RWPE1 (cell line): ENCODE data around the gene SACS.
"Not testable (repeated sequence)": the region's sequence is repeated elsewhere in the genome, so short reads cannot be mapped to it uniquely, and the experiment has no call there.

Experiments
- CTCF ChIA-PET: fragments of 350-600 bp; sonication (Branson Sonifier 250); formaldehyde crosslinking; extraction: SDS; loops from one replicate; lab custom pipeline; 2021; lab: Yijun Ruan, JAX
- POLR2A ChIA-PET: fragments of 400-600 bp; formaldehyde crosslinking; extraction: SDS; loops from one replicate; lab custom pipeline; 2020; ENCODE audit warnings: antibody characterized with exemption; ENCODE audit not compliant: low non-redundant PET; lab: Yijun Ruan, JAX
- DNase-seq: peaks from one replicate; pipeline ENCODE4 v3.0.0; 2012; ENCODE audit warnings: low spot score
- H3K27ac ChIP-seq: fragments of 450-650 bp; 2 replicates; pipeline ENCODE4 v1.5.1; 2017
- CTCF ChIP-seq: fragments of 450-650 bp; conservative IDR thresholded peaks from 2 replicates; pipeline ENCODE4 v1.5.1; 2017; ENCODE audit warnings: low read depth, mild to moderate bottlenecking

The SACS gene

GRCh38 chr13:23449398-23450162, 16.1 kb upstream of the SACS start:
- no peak overlapping the region for H3K27ac ChIP-seq
- DNase-seq: no peak
- TF ChIP-seq CTCF: no peak
- ChIA-PET CTCF (no interaction called here), POLR2A (interaction anchor here (0.7 kb wide), 1 partner anchor 85 kb away, joined by 9 read pairs; no protein-coding TSS in a partner anchor)

DNA sequence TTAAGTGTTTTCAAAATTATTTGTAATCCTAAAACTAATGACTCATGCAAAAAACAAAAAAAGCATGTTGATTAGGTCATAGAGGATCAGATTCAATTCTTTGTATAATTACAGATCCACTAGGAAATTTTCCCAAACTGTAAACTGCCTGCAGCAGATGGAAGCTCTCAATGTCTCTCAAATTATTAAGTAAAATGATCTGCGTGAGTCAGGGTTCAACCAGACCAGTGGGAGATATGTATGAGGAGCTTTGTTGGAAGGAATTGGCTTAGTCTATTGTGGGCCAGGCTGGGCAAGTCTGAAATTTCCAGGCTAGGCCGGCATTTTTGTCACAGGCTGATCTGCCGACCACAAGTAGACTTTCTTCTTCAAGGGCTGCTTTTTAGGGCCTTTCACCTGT, 14.4 kb upstream of the SACS start:
- no peak overlapping the region for H3K27ac ChIP-seq
- POLR2A ChIA-PET: no interaction called here
- no peak for TF ChIP-seq CTCF
- CTCF ChIA-PET: interaction anchor here (0.6 kb wide), 2 partner anchors 632 to 1245 kb away, joined by 3 to 4 read pairs; no protein-coding TSS in a partner anchor
- DNase-seq: no peak

GRCh38 chr13:23445794-23446193, 12.3 kb upstream of the SACS start:
- POLR2A ChIA-PET: no interaction called here
- DNase-seq: peak; percentile 30
- TF ChIP-seq CTCF: no peak
- CTCF ChIA-PET: no interaction called here
- no peak overlapping the region for H3K27ac ChIP-seq

DNA sequence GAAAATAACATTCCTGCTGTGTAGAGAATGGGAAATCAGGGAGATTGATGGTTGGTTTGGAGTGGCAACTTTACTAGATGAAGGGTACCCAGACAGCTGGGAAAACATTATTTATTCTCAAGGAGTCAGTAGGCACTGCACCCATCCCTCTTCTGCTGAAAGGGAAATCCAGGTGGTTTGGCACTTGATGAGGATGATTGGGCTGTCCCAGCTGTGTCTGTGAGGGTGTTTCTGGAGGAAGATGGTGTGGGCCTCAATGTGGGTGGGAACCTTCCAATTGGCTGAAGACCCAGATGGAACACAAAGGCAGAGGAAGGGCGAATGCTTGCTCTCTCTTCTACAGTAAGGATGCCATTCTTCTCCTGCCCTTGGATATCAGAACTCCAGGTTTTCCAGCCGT, 10.4 kb upstream of the SACS start:
- CTCF ChIA-PET: no interaction called here
- no peak for TF ChIP-seq CTCF
- DNase-seq: no peak
- POLR2A ChIA-PET: no interaction called here
- no peak overlapping the region for H3K27ac ChIP-seq

DNA sequence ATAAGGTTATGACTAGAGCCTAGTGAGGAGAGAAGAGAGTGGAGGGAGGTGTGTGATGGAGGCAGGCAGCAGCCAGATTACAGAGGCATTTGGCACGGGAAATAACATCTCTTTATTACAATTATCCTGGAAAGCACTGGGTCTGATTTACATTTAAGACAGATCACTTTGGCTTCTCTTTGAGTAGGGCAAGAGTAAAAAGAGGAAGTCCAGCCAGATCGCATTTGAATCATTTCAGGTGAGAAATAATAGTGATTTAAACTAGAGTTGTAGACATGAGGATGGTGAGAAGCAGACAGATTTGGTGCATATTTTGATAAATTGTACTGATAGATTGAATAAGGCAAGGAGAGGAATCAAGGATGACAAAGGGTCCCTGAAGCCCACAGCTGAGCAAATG, 9.6 kb upstream of the SACS start:
- H3K27ac ChIP-seq: no peak overlapping the region
- POLR2A ChIA-PET: no interaction called here
- no peak for DNase-seq
- CTCF ChIA-PET: interaction anchor here (0.7 kb wide), 1 partner anchor 128 kb away, joined by 3 read pairs; no protein-coding TSS in a partner anchor
- no peak for TF ChIP-seq CTCF

DNA sequence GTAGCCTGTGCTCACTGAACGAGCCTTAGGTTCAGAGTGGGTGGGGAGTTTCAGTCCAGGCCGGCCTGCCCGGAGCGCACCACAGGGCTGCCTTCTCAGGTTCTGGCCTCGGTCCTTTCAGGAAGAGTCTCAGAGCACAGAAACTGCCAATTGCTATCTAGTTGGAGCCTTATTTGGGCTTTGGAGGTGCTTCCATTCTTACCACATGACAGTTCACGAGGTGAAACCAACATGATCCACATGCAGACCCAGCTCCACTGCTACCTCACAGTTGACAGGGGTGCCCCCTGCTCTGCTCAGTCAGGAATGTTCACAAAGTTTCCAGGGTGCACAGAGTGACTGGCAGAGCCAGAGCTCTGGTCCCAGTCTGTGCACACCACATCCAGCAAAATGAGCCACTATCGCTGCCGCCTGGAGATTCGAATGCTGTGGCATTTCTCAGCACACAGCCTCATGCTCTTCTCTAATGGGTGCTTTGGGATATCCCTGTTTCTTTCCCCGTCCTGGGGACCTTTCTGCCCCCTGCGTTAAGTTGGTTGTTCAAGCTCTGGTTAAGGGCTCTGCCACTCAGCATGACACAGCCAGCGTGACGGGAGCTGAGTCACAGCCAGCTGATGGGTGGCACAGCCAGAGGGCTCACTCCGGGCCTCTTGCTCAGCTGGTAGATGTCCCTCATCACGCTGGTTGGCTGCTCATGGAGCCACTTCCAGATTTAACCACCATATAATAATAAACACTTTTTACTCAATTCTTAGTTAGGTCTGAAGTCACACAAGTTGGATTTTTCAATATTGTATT, 7.5 kb upstream of the SACS start:
- no peak overlapping the region for H3K27ac ChIP-seq
- no peak for TF ChIP-seq CTCF
- POLR2A ChIA-PET: no interaction called here
- DNase-seq: no peak
- CTCF ChIA-PET: no interaction called here

DNA sequence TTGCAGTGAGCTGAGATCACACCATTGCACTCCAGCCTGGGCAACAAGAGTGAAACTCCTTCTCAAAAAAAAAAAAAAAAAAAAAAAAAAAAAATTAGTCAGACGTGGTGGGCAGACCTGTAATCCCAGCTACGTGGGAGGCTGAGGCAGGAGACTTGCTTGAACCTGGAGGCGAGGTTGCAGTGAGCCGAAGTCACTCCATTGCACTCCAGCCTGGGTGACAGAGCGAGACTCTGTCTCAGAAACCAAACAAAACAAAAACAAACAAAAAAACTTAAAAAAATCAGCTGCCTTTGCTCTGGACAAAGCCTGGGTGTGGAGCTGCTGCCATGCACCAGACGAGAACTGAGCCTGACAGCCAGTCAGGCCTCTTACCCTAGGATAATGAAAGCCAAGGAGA, 6.8 kb upstream of the SACS start:
- CTCF ChIA-PET, DNase-seq, POLR2A ChIA-PET, H3K27ac ChIP-seq: not testable (repeated sequence)
